ENCODE results near the gene TIMM22.

TIMM22 gene

GRCh38 chr17:979539-980405 lies 17.2 kb upstream of the TIMM22 start, which contains the start of gene NXN:
Gene NXN (minus strand): TSS chr17:979776.
- Histone ChIP-seq H3K36me3 (replicated peaks) (no peaks in the 10 kb centered on the region), H3K27me3 (replicated peaks) (no peaks in the 10 kb centered on the region), H3K4me3 (ENCODE audit: low read depth, low read length) (peak within 1 kb of the TSS; percentile 60), H3K27ac (no peak within 1 kb of the TSS)
- in situ Hi-C loops (cut with HindIII; ENCODE audit: low pct_ligation_motif_present, low sequenced_read_pairs) = loop anchor here (25.0 kb wide), 1 partner anchor 192 kb away; the partner anchor contains the start of genes GLOD4 and MRM3
- DNase-seq = peak; percentile 49
- TF ChIP-seq CTCF (IDR thresholded peaks at IDR 0.05; ENCODE audit: low read depth, low read length, missing control alignments) = peak; percentile 42

GRCh38 chr17:980406-981291 lies 16.3 kb upstream of the TIMM22 start:
- Histone ChIP-seq H3K4me3 (ENCODE audit: low read depth, low read length) (peak overlapping the region; percentile 56), H3K36me3 (replicated peaks) (no peaks in the 10 kb centered on the region), H3K27ac (no peak overlapping the region), H3K27me3 (replicated peaks) (no peaks in the 10 kb centered on the region)
- in situ Hi-C loops (cut with HindIII; ENCODE audit: low pct_ligation_motif_present, low sequenced_read_pairs) = loop anchor here (25.0 kb wide), 1 partner anchor 193 kb away; the partner anchor contains the start of genes GLOD4 and MRM3
- DNase-seq = peak; percentile 72
- peak; percentile 82 for TF ChIP-seq CTCF (IDR thresholded peaks at IDR 0.05; ENCODE audit: low read depth, low read length, missing control alignments)

GRCh38 chr17:981292-981658 lies 15.7 kb upstream of the TIMM22 start:
- Histone ChIP-seq H3K27ac (no peak overlapping the region), H3K4me3 (ENCODE audit: low read depth, low read length) (no peak overlapping the region)
- in situ Hi-C loops (cut with HindIII; ENCODE audit: low pct_ligation_motif_present, low sequenced_read_pairs) = loop anchor here (25.0 kb wide), 1 partner anchor 194 kb away; the partner anchor contains the start of genes GLOD4 and MRM3

GRCh38 chr17:983921-984320 lies 13.0 kb upstream of the TIMM22 start:
- no peak for TF ChIP-seq CTCF (IDR thresholded peaks at IDR 0.05; ENCODE audit: low read depth, low read length, missing control alignments)
- DNase-seq = no peak
- H3K27ac ChIP-seq = no peak overlapping the region
- H3K27me3 ChIP-seq (replicated peaks) = no peaks in the 10 kb centered on the region
- H3K4me3 ChIP-seq (ENCODE audit: low read depth, low read length) = no peak overlapping the region
- in situ Hi-C loops (cut with HindIII; ENCODE audit: low pct_ligation_motif_present, low sequenced_read_pairs) = loop anchor here (25.0 kb wide), 1 partner anchor 197 kb away; the partner anchor contains the start of genes GLOD4 and MRM3
- no peaks in the 10 kb centered on the region for H3K36me3 ChIP-seq (replicated peaks)

More at GRCh38 chr17:981292-981658, 15.7 kb upstream of the TIMM22 start:
- no peak for DNase-seq
- no peaks in the 10 kb centered on the region for H3K27me3 ChIP-seq (replicated peaks)
- no peak for TF ChIP-seq CTCF (IDR thresholded peaks at IDR 0.05; ENCODE audit: low read depth, low read length, missing control alignments)
- no peaks in the 10 kb centered on the region for H3K36me3 ChIP-seq (replicated peaks)

GRCh38 chr17:986322-986929 lies 10.5 kb upstream of the TIMM22 start:
- Histone ChIP-seq H3K27me3 (replicated peaks) (no peaks in the 10 kb centered on the region), H3K36me3 (replicated peaks) (no peaks in the 10 kb centered on the region), H3K27ac (no peak overlapping the region), H3K4me3 (ENCODE audit: low read depth, low read length) (no peak overlapping the region)
- in situ Hi-C loops (cut with HindIII; ENCODE audit: low pct_ligation_motif_present, low sequenced_read_pairs) = loop anchor here (25.0 kb wide), 1 partner anchor 199 kb away; the partner anchor contains the start of genes GLOD4 and MRM3
- no peak for TF ChIP-seq CTCF (IDR thresholded peaks at IDR 0.05; ENCODE audit: low read depth, low read length, missing control alignments)
- DNase-seq = no peak

Measured in brain microvascular endothelial cell (primary cell).